Measurements from ENCODE around the gene KRT74.

- TF ChIP-seq, protein P1, sequence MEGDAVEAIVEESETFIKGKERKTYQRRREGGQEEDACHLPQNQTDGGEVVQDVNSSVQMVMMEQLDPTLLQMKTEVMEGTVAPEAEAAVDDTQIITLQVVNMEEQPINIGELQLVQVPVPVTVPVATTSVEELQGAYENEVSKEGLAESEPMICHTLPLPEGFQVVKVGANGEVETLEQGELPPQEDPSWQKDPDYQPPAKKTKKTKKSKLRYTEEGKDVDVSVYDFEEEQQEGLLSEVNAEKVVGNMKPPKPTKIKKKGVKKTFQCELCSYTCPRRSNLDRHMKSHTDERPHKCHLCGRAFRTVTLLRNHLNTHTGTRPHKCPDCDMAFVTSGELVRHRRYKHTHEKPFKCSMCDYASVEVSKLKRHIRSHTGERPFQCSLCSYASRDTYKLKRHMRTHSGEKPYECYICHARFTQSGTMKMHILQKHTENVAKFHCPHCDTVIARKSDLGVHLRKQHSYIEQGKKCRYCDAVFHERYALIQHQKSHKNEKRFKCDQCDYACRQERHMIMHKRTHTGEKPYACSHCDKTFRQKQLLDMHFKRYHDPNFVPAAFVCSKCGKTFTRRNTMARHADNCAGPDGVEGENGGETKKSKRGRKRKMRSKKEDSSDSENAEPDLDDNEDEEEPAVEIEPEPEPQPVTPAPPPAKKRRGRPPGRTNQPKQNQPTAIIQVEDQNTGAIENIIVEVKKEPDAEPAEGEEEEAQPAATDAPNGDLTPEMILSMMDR (IDR thresholded peaks at IDR 0.05): no peak
- TF ChIP-seq POLR2A (IDR thresholded peaks at IDR 0.05): no peak
These were observed 46.4 kb downstream of the KRT74 start for GRCh38 chr12:52527121-52527800.
